Upper lobe of right lung (tissue), 1 donor: ENCODE measurements around the gene APOO. TPM values are rescaled to one million over a fixed set of nuclear protein-coding genes. Genes with fewer than 3 reads are reported as not detected.

Experiments
- ATAC-seq: fragments of 200-7000 bp; cut with Tn5 transposase; one replicate; pipeline ENCODE4 v1.9.1; 2020; ENCODE audit warnings: mild to moderate bottlenecking, moderate library complexity
- DNase-seq: peaks from one replicate; pipeline ENCODE4 v3.0.0-alpha.2; 2020
- H3K27ac ChIP-seq: fragments of 200-600 bp; one replicate; pipeline ENCODE4 v1.8.0; 2022
- H3K27me3 ChIP-seq: fragments of 200-600 bp; one replicate; pipeline ENCODE4 v1.8.0; 2022; ENCODE audit warnings: mild to moderate bottlenecking
- H3K36me3 ChIP-seq: fragments of 200-600 bp; one replicate; pipeline ENCODE4 v1.8.0; 2022
- H3K4me1 ChIP-seq: fragments of 200-600 bp; one replicate; pipeline ENCODE4 v1.8.0; 2022
- H3K4me3 ChIP-seq: fragments of 200-600 bp; one replicate; pipeline ENCODE4 v1.8.0; 2022; ENCODE audit warnings: mild to moderate bottlenecking
- H3K9me3 ChIP-seq: fragments of 200-600 bp; one replicate; pipeline ENCODE4 v1.8.0; 2022
- CTCF ChIP-seq: fragments of 200-600 bp; IDR thresholded peaks from one replicate; pipeline ENCODE4 v1.8.0; 2022; ENCODE audit warnings: antibody characterized with exemption
- intact Hi-C: fragments of 100-400 bp; cut with DNase I; formaldehyde crosslinking; loops from one replicate; pipeline ENCODE4 v1.11.0; 2022
- total RNA-seq: library from RNA; stranded (reverse); fragmentation: NEBNext Ultra II Directional; extraction: Animal tissue kit (Norgen Biotek cat#: 25700); gene quantifications from one replicate; pipeline ENCODE4 v1.2.1, GENCODE V29; 2021
- donor health status: DM: no; HTN: yes; CAD: no; lungs with severe emphysema.

Gene APOO
- total RNA-seq, 1 donor from 2014 or later: 12.0 TPM

GRCh38 chrX:23821847-23822246, 85.9 kb downstream of the APOO start:
- no peaks in the 10 kb centered on the region for H3K4me1 ChIP-seq
- no peaks in the 10 kb centered on the region for H3K27me3 ChIP-seq
- H3K36me3 ChIP-seq: no peaks in the 10 kb centered on the region
- no peak overlapping the region for H3K27ac ChIP-seq
- no peak overlapping the region for H3K4me3 ChIP-seq
- no peaks in the 10 kb centered on the region for H3K9me3 ChIP-seq
- intact Hi-C loops: no loop called here
- TF ChIP-seq CTCF: no peak
- ATAC-seq (no peak), DNase-seq (no peak)

GRCh38 chrX:23820235-23820782, 87.4 kb downstream of the APOO start:
- Histone ChIP-seq H3K4me3 (no peak overlapping the region), H3K36me3 (no peaks in the 10 kb centered on the region), H3K4me1 (no peaks in the 10 kb centered on the region), H3K9me3 (no peaks in the 10 kb centered on the region), H3K27me3 (no peaks in the 10 kb centered on the region), H3K27ac (no peak overlapping the region)
- DNase-seq: no peak
- no peak for TF ChIP-seq CTCF
- intact Hi-C loops: no loop called here
- no peak for ATAC-seq

- Histone ChIP-seq H3K9me3 (no peaks in the 10 kb centered on the region), H3K27me3 (no peaks in the 10 kb centered on the region), H3K36me3 (no peaks in the 10 kb centered on the region), H3K4me1 (no peaks in the 10 kb centered on the region), H3K27ac (no peak overlapping the region), H3K4me3 (no peak overlapping the region)
- intact Hi-C loops: no loop called here
- ATAC-seq (peak; percentile 14), DNase-seq (no peak)
- TF ChIP-seq CTCF: no peak
These were observed 88.1 kb downstream of the APOO start for GRCh38 chrX:23819385-23820234.

GRCh38 chrX:23817979-23818336, 89.8 kb downstream of the APOO start:
- H3K4me1 ChIP-seq: no peaks in the 10 kb centered on the region
- ATAC-seq (no peak), DNase-seq (no peak)
- TF ChIP-seq CTCF: no peak
- no peak overlapping the region for H3K27ac ChIP-seq
- H3K27me3 ChIP-seq: no peaks in the 10 kb centered on the region
- H3K4me3 ChIP-seq: no peak overlapping the region
- intact Hi-C loops: no loop called here
- no peaks in the 10 kb centered on the region for H3K36me3 ChIP-seq
- H3K9me3 ChIP-seq: no peaks in the 10 kb centered on the region

- Histone ChIP-seq H3K4me1 (no peaks in the 10 kb centered on the region), H3K36me3 (no peaks in the 10 kb centered on the region), H3K9me3 (no peaks in the 10 kb centered on the region), H3K27me3 (no peaks in the 10 kb centered on the region), H3K4me3 (no peak overlapping the region), H3K27ac (no peak overlapping the region)
- no peak for TF ChIP-seq CTCF
- intact Hi-C loops: no loop called here
- DNase-seq (no peak), ATAC-seq (no peak)
These were observed 91.6 kb downstream of the APOO start for GRCh38 chrX:23816179-23816578.
